ENCODE data around the gene CDH7.

CDH7 gene

GRCh38 chr18:65846107-65846506 is 95.3 kb downstream of the CDH7 start:
- H4K20me1 ChIP-seq (ENCODE audit: insufficient read depth, low read length): no peaks in the 10 kb centered on the region
- TF ChIP-seq CTCF (IDR thresholded peaks at IDR 0.05; ENCODE audit: low read depth, low read length) (no peak), EZH2phosphoT487 (IDR thresholded peaks at IDR 0.05; ENCODE audit: low read depth) (no peak)
- no peak overlapping the region for H2AFZ ChIP-seq (ENCODE audit: low read depth, low read length)
- H3K27me3 ChIP-seq (ENCODE audit: low read depth, low read length): no peaks in the 10 kb centered on the region
- H3K4me1 ChIP-seq (ENCODE audit: low read length): peaks cover 19% of the 10 kb centered on the region
- H3K27ac ChIP-seq (ENCODE audit: low read length): no peak overlapping the region
- no peak overlapping the region for H3K9ac ChIP-seq (ENCODE audit: low read length)
- H3K36me3 ChIP-seq (replicated peaks; ENCODE audit: low read depth, low read length): no peaks in the 10 kb centered on the region
- H3K4me2 ChIP-seq (ENCODE audit: low read length): peak overlapping the region; percentile 5; the same call in 1 of the 2 replicates
- H3K9me3 ChIP-seq (ENCODE audit: insufficient read depth, low read length): no peaks in the 10 kb centered on the region
- H3K4me3 ChIP-seq (ENCODE audit: low read length): no peak overlapping the region
- no peaks in the 10 kb centered on the region for H3K79me2 ChIP-seq (ENCODE audit: low read length)

- H3K36me3 ChIP-seq (replicated peaks; ENCODE audit: low read depth, low read length): no peaks in the 10 kb centered on the region
- H3K79me2 ChIP-seq (ENCODE audit: low read length): no peaks in the 10 kb centered on the region
- TF ChIP-seq CTCF (IDR thresholded peaks at IDR 0.05; ENCODE audit: low read depth, low read length) (no peak), EZH2phosphoT487 (IDR thresholded peaks at IDR 0.05; ENCODE audit: low read depth) (no peak)
- no peaks in the 10 kb centered on the region for H4K20me1 ChIP-seq (ENCODE audit: insufficient read depth, low read length)
- H3K27ac ChIP-seq (ENCODE audit: low read length): no peak overlapping the region
- H2AFZ ChIP-seq (ENCODE audit: low read depth, low read length): no peak overlapping the region
- H3K9me3 ChIP-seq (ENCODE audit: insufficient read depth, low read length): no peaks in the 10 kb centered on the region
- no peak overlapping the region for H3K4me3 ChIP-seq (ENCODE audit: low read length)
- 0 out of 2 replicates have a peak, but pooled peaks cover 7% of the 10 kb centered on the region for H3K4me1 ChIP-seq (ENCODE audit: low read length)
- no peaks in the 10 kb centered on the region for H3K27me3 ChIP-seq (ENCODE audit: low read depth, low read length)
- H3K4me2 ChIP-seq (ENCODE audit: low read length): no peak overlapping the region
- H3K9ac ChIP-seq (ENCODE audit: low read length): no peak overlapping the region
Measured at GRCh38 chr18:65852273-65852672, 101.5 kb downstream of the CDH7 start.

DNA sequence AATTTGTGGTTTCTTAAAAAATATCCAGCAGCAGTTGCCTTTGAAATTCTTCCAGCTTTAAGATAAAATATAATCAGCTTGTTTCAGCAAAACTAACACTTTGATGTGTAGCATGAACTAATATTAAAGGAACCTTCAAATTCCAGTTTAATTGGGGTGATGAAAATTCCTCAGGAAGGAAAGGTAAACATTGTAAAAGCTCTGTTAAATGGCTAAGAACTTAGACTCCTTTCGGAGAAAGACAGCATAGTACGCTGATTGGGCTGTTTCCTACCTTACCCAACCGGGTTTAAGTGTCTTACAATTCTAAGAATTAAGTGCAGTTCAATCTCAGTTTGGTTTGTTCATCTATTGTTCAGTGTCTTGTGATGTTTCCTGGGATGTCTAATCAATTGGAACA is 108.3 kb downstream of the CDH7 start:
- H3K9ac ChIP-seq (ENCODE audit: low read length): no peak overlapping the region
- no peak overlapping the region for H2AFZ ChIP-seq (ENCODE audit: low read depth, low read length)
- no peak overlapping the region for H3K4me3 ChIP-seq (ENCODE audit: low read length)
- no peaks in the 10 kb centered on the region for H3K9me3 ChIP-seq (ENCODE audit: insufficient read depth, low read length)
- H3K27me3 ChIP-seq (ENCODE audit: low read depth, low read length): no peaks in the 10 kb centered on the region
- no peaks in the 10 kb centered on the region for H3K79me2 ChIP-seq (ENCODE audit: low read length)
- TF ChIP-seq EZH2phosphoT487 (IDR thresholded peaks at IDR 0.05; ENCODE audit: low read depth): no peak
- no peak for TF ChIP-seq CTCF (IDR thresholded peaks at IDR 0.05; ENCODE audit: low read depth, low read length)
- no peaks in the 10 kb centered on the region for H3K4me1 ChIP-seq (ENCODE audit: low read length)
- no peak overlapping the region for H3K4me2 ChIP-seq (ENCODE audit: low read length)
- H3K36me3 ChIP-seq (replicated peaks; ENCODE audit: low read depth, low read length): no peaks in the 10 kb centered on the region
- no peaks in the 10 kb centered on the region for H4K20me1 ChIP-seq (ENCODE audit: insufficient read depth, low read length)
- no peak overlapping the region for H3K27ac ChIP-seq (ENCODE audit: low read length)

DNA sequence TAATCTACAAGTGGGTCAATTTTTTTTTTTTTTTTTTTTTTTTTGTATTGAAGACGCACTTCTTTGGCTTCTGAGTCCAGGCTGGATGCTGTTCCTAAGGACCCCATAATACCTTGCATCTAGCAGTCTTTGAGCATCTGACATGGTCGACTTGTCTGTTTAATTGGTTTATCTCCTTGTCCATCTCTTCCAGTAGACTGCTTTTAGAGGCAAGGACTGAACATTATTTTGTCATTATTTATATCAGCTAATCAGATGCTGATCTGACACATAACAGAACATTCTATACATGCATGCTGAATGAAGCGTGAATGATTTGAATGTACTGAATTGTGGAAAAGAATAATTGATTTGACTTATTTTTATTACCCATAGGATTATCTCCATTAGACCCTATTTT is 118.7 kb downstream of the CDH7 start:
- Histone ChIP-seq H2AFZ (ENCODE audit: low read depth, low read length) (no peak overlapping the region), H3K4me1 (ENCODE audit: low read length) (no peaks in the 10 kb centered on the region), H3K4me3 (ENCODE audit: low read length) (no peak overlapping the region), H3K4me2 (ENCODE audit: low read length) (no peak overlapping the region), H4K20me1 (ENCODE audit: insufficient read depth, low read length) (no peaks in the 10 kb centered on the region), H3K9me3 (ENCODE audit: insufficient read depth, low read length) (no peaks in the 10 kb centered on the region), H3K36me3 (replicated peaks; ENCODE audit: low read depth, low read length) (no peaks in the 10 kb centered on the region), H3K79me2 (ENCODE audit: low read length) (no peaks in the 10 kb centered on the region), H3K27me3 (ENCODE audit: low read depth, low read length) (no peaks in the 10 kb centered on the region), H3K27ac (ENCODE audit: low read length) (no peak overlapping the region), H3K9ac (ENCODE audit: low read length) (no peak overlapping the region)
- TF ChIP-seq EZH2phosphoT487 (IDR thresholded peaks at IDR 0.05; ENCODE audit: low read depth) (no peak), CTCF (IDR thresholded peaks at IDR 0.05; ENCODE audit: low read depth, low read length) (no peak)
